ENCODE measurements around the gene PCNX4. TPM values are rescaled to one million over a fixed set of nuclear protein-coding genes. Genes with fewer than 3 reads are reported as not detected.

Gene PCNX4
- total and polyA plus RNA-seq, 7 experiments from 2014 or later, result 17.2 to 48.2 (median 36.4) TPM

GRCh38 chr14:60125918-60126317, 34.2 kb downstream of the PCNX4 start:
- ATAC-seq (no peak), DNase-seq (no peak)
- ChIA-PET POLR2A (no interaction called here), CTCF (interaction anchor here (0.7 kb wide), 1 partner anchor 1136 kb away, joined by 3 read pairs; no protein-coding TSS in a partner anchor)
- Mint-ChIP-seq H3K4me3 (no peak overlapping the region), H3K4me1 (peaks cover 0 to 15% (median 0%) of the 10 kb centered on the region in 7 donors), H3K9me3 (peaks cover 0 to 10% (median 0%) of the 10 kb centered on the region in 11 donors), H3K27me3 (no peaks in the 10 kb centered on the region), H3K27ac (no peak overlapping the region), H3K36me3 (peaks cover 36 to 79% (median 65%) of the 10 kb centered on the region in 5 donors)
- Histone ChIP-seq H3K9me3 (ENCODE audit: control insufficient read depth in 2 of 3, low read length in 3 of 3) (no peaks in the 10 kb centered on the region), H3K27me3 (ENCODE audit: control insufficient read depth in 2 of 2, insufficient read depth in 2 of 2, low read length in 2 of 2) (no peaks in the 10 kb centered on the region), H3K4me1 (ENCODE audit: control insufficient read depth in 2 of 2, insufficient read depth in 2 of 2, low read length in 2 of 2) (no peaks in the 10 kb centered on the region), H3K36me3 (ENCODE audit: control insufficient read depth in 2 of 3, insufficient read depth in 3 of 3, low read length in 3 of 3) (peaks cover 0 to 54% (median 25%) of the 10 kb centered on the region in 3 experiments), H3K27ac (ENCODE audit: low read depth, low read length) (no peak overlapping the region), H3K4me3 (ENCODE audit: low read length) (no peak overlapping the region)
- intact Hi-C loops (cut with micrococcal nuclease), result no loop called here

- POLR2A ChIA-PET, result no interaction called here
- peaks cover 11 to 43% (median 29%) of the 10 kb centered on the region in 5 donors for H3K36me3 Mint-ChIP-seq
- CTCF ChIA-PET, result interaction anchor here (0.6 kb wide), 1 partner anchor 35 kb away, joined by 3 read pairs; no protein-coding TSS in a partner anchor
These were observed 41.8 kb downstream of the PCNX4 start for GRCh38 chr14:60133487-60133886.

DNA sequence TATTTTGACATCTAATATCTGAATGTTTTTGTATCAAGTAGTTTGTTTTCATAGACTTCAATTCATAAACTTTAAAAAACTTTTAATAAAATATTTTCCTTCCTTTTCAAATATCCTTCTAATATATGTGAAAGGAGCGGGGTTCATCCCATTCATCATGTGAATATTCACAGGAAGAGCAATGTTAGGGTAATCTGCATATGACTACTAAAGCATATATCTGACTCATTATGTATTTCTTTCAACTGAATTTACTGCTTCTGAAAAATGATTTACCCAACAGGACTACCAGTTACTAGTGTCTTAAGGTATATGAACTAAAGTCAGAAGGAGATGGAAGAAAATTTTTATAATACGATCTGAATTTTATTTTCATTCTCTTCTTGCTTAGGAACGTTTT, 43.0 kb downstream of the PCNX4 start:
- peaks cover 8 to 37% (median 25%) of the 10 kb centered on the region in 5 donors for H3K36me3 Mint-ChIP-seq
- H3K4me3 Mint-ChIP-seq, result no peak overlapping the region
- H3K9me3 ChIP-seq (ENCODE audit: control insufficient read depth in 2 of 3, low read length in 3 of 3), result no peaks in the 10 kb centered on the region
- CTCF ChIA-PET, result no interaction called here
- DNase-seq (no peak), ATAC-seq (no peak)
- H3K27me3 ChIP-seq (ENCODE audit: control insufficient read depth in 2 of 2, insufficient read depth in 2 of 2, low read length in 2 of 2), result no peaks in the 10 kb centered on the region
- H3K4me3 ChIP-seq (ENCODE audit: low read length), result no peak overlapping the region
- H3K27ac Mint-ChIP-seq, result no peak overlapping the region
- intact Hi-C loops (cut with micrococcal nuclease), result loop anchor here in 1 of 2 donors (5.0 kb wide), 1 partner anchor 48 kb away; no protein-coding TSS in a partner anchor
- no peaks in the 10 kb centered on the region for H3K4me1 ChIP-seq (ENCODE audit: control insufficient read depth in 2 of 2, insufficient read depth in 2 of 2, low read length in 2 of 2)
- POLR2A ChIA-PET, result no interaction called here
- no peaks in the 10 kb centered on the region for H3K27me3 Mint-ChIP-seq
- peaks cover 0 to 11% (median 0%) of the 10 kb centered on the region in 7 donors for H3K4me1 Mint-ChIP-seq
- peaks cover 0 to 4% (median 0%) of the 10 kb centered on the region in 11 donors for H3K9me3 Mint-ChIP-seq
- H3K36me3 ChIP-seq (ENCODE audit: control insufficient read depth in 2 of 3, insufficient read depth in 3 of 3, low read length in 3 of 3), result no peaks in the 10 kb centered on the region
- H3K27ac ChIP-seq (ENCODE audit: low read depth, low read length), result no peak overlapping the region

More at GRCh38 chr14:60133487-60133886, 41.8 kb downstream of the PCNX4 start:
- H3K4me3 ChIP-seq (ENCODE audit: low read length), result no peak overlapping the region
- Mint-ChIP-seq H3K27ac (no peak overlapping the region), H3K4me3 (no peak overlapping the region), H3K27me3 (no peaks in the 10 kb centered on the region), H3K4me1 (peaks cover 0 to 13% (median 0%) of the 10 kb centered on the region in 7 donors), H3K9me3 (peaks cover 0 to 4% (median 0%) of the 10 kb centered on the region in 11 donors)
- no peak for DNase-seq
- H3K27ac ChIP-seq (ENCODE audit: low read depth, low read length), result no peak overlapping the region
- H3K36me3 ChIP-seq (ENCODE audit: control insufficient read depth in 2 of 3, insufficient read depth in 3 of 3, low read length in 3 of 3), result no peaks in the 10 kb centered on the region
- no peaks in the 10 kb centered on the region for H3K4me1 ChIP-seq (ENCODE audit: control insufficient read depth in 2 of 2, insufficient read depth in 2 of 2, low read length in 2 of 2)
- intact Hi-C loops (cut with micrococcal nuclease), result loop anchor here in 1 of 2 donors (2.0 to 5.0 kb wide), 2 partner anchors 15 to 49 kb away; no protein-coding TSS in a partner anchor
- no peaks in the 10 kb centered on the region for H3K27me3 ChIP-seq (ENCODE audit: control insufficient read depth in 2 of 2, insufficient read depth in 2 of 2, low read length in 2 of 2)
- no peaks in the 10 kb centered on the region for H3K9me3 ChIP-seq (ENCODE audit: control insufficient read depth in 2 of 3, low read length in 3 of 3)
- no peak for ATAC-seq

DNA sequence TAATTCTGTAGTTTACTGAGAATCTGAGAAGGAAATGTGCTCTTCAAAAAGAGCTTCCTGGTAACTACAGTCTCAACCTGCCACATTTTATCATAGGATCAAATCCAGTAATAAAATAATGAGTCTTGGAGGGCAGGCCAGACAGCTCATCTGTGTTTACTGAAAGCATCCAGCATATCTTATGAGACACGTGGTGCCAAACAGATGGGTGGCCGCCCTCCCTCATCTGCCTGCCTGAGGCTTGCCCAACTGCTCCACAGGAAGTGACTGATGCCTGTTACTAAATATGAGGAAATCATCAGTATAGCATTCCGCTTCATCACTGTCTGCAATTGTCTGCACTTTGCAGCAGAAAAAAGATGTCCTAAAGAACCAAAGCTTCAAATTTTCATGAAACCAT, 60.0 kb downstream of the PCNX4 start:
- no peaks in the 10 kb centered on the region for H3K27me3 Mint-ChIP-seq
- peak overlapping the region in 8 of 10 donors; percentile 3 to 43 (median 36) for H3K4me3 Mint-ChIP-seq
- peak overlapping the region; percentile 52 for H3K27ac ChIP-seq (ENCODE audit: low read depth, low read length)
- ChIA-PET POLR2A (interaction anchor here (0.7 to 5.8 kb wide), 6 partner anchors 9 to 123 kb away, joined by 3 to 39 read pairs (median 4); partner anchors contain the start of gene DHRS7), CTCF (interaction anchor here (1.1 to 1.2 kb wide), 2 partner anchors 13 to 32 kb away, joined by 3 to 4 read pairs; partner anchors contain the start of gene DHRS7)
- DNase-seq, result peak; percentile 13 to 69 (median 60)
- H3K36me3 ChIP-seq (ENCODE audit: control insufficient read depth in 2 of 3, insufficient read depth in 3 of 3, low read length in 3 of 3), result peaks cover 0 to 19% (median 3%) of the 10 kb centered on the region in 3 experiments
- H3K4me3 ChIP-seq (ENCODE audit: low read length), result no peak overlapping the region
- H3K4me1 ChIP-seq (ENCODE audit: control insufficient read depth in 2 of 2, insufficient read depth in 2 of 2, low read length in 2 of 2), result peaks cover 23% of the 10 kb centered on the region in 2 donors
- intact Hi-C loops (cut with micrococcal nuclease), result loop anchor here (1.0 to 5.0 kb wide), 3 partner anchors 13 to 96 kb away; partner anchors contain the start of genes PCNX4 (in 2 of the 2) and PPM1A (in 1 of the 2)
- peaks cover 28 to 56% (median 48%) of the 10 kb centered on the region in 7 donors for H3K4me1 Mint-ChIP-seq
- peak overlapping the region; percentile 84 to 94 (median 88) for H3K27ac Mint-ChIP-seq
- peaks cover 0 to 2% (median 0%) of the 10 kb centered on the region in 11 donors for H3K9me3 Mint-ChIP-seq
- peaks cover 4 to 50% (median 34%) of the 10 kb centered on the region in 5 donors for H3K36me3 Mint-ChIP-seq
- ATAC-seq, result peak; percentile 98
- H3K9me3 ChIP-seq (ENCODE audit: control insufficient read depth in 2 of 3, low read length in 3 of 3), result no peaks in the 10 kb centered on the region
- H3K27me3 ChIP-seq (ENCODE audit: control insufficient read depth in 2 of 2, insufficient read depth in 2 of 2, low read length in 2 of 2), result no peaks in the 10 kb centered on the region

- POLR2A ChIA-PET, result interaction anchor here (1.0 to 5.8 kb wide), 2 partner anchors 11 to 63 kb away, joined by 4 to 39 read pairs; partner anchors contain the start of gene DHRS7
- Histone ChIP-seq H3K36me3 (ENCODE audit: control insufficient read depth in 2 of 3, insufficient read depth in 3 of 3, low read length in 3 of 3) (peaks cover 0 to 5% (median 0%) of the 10 kb centered on the region in 3 experiments), H3K4me1 (ENCODE audit: control insufficient read depth in 2 of 2, insufficient read depth in 2 of 2, low read length in 2 of 2) (peaks cover 23 to 26% of the 10 kb centered on the region in 2 donors), H3K4me3 (ENCODE audit: low read length) (no peak overlapping the region), H3K27me3 (ENCODE audit: control insufficient read depth in 2 of 2, insufficient read depth in 2 of 2, low read length in 2 of 2) (no peaks in the 10 kb centered on the region), H3K27ac (ENCODE audit: low read depth, low read length) (peak overlapping the region; percentile 47), H3K9me3 (ENCODE audit: control insufficient read depth in 2 of 3, low read length in 3 of 3) (no peaks in the 10 kb centered on the region)
- Mint-ChIP-seq H3K9me3 (no peaks in the 10 kb centered on the region), H3K4me3 (peak overlapping the region in 5 of 10 donors; percentile 8 to 46 (median 31)), H3K36me3 (peaks cover 0 to 42% (median 23%) of the 10 kb centered on the region in 5 donors), H3K27ac (peak overlapping the region; percentile 4 to 87 (median 73)), H3K27me3 (no peaks in the 10 kb centered on the region), H3K4me1 (peaks cover 38 to 75% (median 69%) of the 10 kb centered on the region in 7 donors)
- CTCF ChIA-PET, result interaction anchor here (0.5 to 1.9 kb wide), 4 partner anchors 8 to 88 kb away, joined by 3 to 7 read pairs (median 4); partner anchors contain the start of gene DHRS7
- DNase-seq, result no peak
- intact Hi-C loops (cut with micrococcal nuclease), result loop anchor here in 1 of 2 donors (5.0 kb wide), 1 partner anchor 93 kb away; the partner anchor contains the start of gene PPM1A
- ATAC-seq, result peak; percentile 26
These were observed 62.3 kb downstream of the PCNX4 start for GRCh38 chr14:60153991-60154390.

GRCh38 chr14:60154671-60155070, 62.9 kb downstream of the PCNX4 start:
- H3K36me3 Mint-ChIP-seq, result peaks cover 0 to 37% (median 21%) of the 10 kb centered on the region in 5 donors
- H3K27ac Mint-ChIP-seq, result peak overlapping the region; percentile 4 to 87 (median 65)
- H3K27ac ChIP-seq (ENCODE audit: low read depth, low read length), result peak overlapping the region; percentile 47
- no peaks in the 10 kb centered on the region for H3K9me3 ChIP-seq (ENCODE audit: control insufficient read depth in 2 of 3, low read length in 3 of 3)
- ChIA-PET CTCF (interaction anchor here (0.5 to 1.1 kb wide), 2 partner anchors 11 to 89 kb away, joined by 3 to 4 read pairs; partner anchors contain the start of gene DHRS7), POLR2A (interaction anchor here (5.8 kb wide), 1 partner anchor 10 kb away, joined by 39 read pairs; the partner anchor contains the start of gene DHRS7)
- H3K4me3 Mint-ChIP-seq, result peak overlapping the region in 7 of 10 donors; percentile 0 to 33 (median 14)
- DNase-seq, result no peak
- peaks cover 44 to 82% (median 76%) of the 10 kb centered on the region in 7 donors for H3K4me1 Mint-ChIP-seq
- no peaks in the 10 kb centered on the region for H3K27me3 Mint-ChIP-seq
- peaks cover 0 to 5% (median 0%) of the 10 kb centered on the region in 3 experiments for H3K36me3 ChIP-seq (ENCODE audit: control insufficient read depth in 2 of 3, insufficient read depth in 3 of 3, low read length in 3 of 3)
- intact Hi-C loops (cut with micrococcal nuclease), result loop anchor here in 1 of 2 donors (5.0 kb wide), 1 partner anchor 93 kb away; the partner anchor contains the start of gene PPM1A
- no peaks in the 10 kb centered on the region for H3K9me3 Mint-ChIP-seq
- H3K27me3 ChIP-seq (ENCODE audit: control insufficient read depth in 2 of 2, insufficient read depth in 2 of 2, low read length in 2 of 2), result no peaks in the 10 kb centered on the region
- H3K4me3 ChIP-seq (ENCODE audit: low read length), result no peak overlapping the region
- H3K4me1 ChIP-seq (ENCODE audit: control insufficient read depth in 2 of 2, insufficient read depth in 2 of 2, low read length in 2 of 2), result peaks cover 23 to 28% of the 10 kb centered on the region in 2 donors
- ATAC-seq, result no peak
